ENCODE results near the gene LARGE2. TPM values are rescaled to one million over a fixed set of nuclear protein-coding genes. Genes with fewer than 3 reads are reported as not detected.

Gene LARGE2
- total and polyA plus RNA-seq, 9 of the 15 experiments (the other 6 are each of a cell fraction or from before 2014, with no cell fraction given): 0.56 to 14.1 (median 6.6) TPM

DNA sequence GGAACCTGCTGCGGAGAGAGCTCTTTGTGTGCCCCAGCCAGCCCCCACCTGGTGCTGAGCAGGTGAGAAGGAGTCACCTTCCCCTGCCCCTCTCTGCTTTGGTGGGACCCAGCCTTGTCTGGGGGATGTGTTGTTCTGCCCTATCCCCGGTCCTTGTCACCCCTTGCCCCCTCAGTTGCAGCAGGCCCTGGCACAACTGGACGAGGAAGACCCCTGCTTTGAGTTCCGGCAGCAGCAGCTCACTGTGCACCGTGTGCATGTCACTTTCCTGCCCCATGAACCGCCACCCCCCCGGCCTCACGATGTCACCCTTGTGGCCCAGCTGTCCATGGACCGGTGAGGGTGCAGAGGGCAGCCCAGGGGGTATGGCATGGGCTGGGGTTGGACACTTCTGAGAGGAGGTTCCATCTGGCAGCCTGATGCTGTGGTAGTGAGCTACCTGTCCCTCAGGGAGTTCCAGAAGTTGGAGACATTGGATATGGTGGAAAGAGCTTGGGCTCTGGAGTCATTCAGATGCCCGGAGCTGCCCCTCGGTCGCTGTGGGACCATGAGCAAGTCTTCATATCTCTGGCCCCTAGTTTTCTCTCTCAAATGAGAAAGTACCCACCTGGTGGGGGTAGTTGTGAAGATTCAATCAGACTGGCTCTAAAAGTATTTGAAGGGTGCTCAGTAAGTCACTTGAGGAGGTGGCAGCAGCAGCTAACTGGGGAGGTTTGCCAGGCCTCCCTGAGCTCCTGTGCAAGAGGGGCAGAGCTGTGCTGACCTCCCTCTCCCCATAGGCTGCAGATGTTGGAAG lies 4.3 kb downstream of the LARGE2 start:
- TF ChIP-seq ETV6 (IDR thresholded peaks at IDR 0.05; ENCODE audit: borderline replicate concordance in 1 of 2, low read depth in 2 of 2, low read length in 1 of 2): no peak
- no peak for TF ChIP-seq ETV6 (CRISPR knock-in tag; IDR thresholded peaks at IDR 0.05; ENCODE audit: borderline replicate concordance)
- TF ChIP-seq SRSF1 (IDR thresholded peaks at IDR 0.05; ENCODE audit: low read depth, low read length): no peak
- no peak for TF ChIP-seq ZNF518B (CRISPR knock-in tag; IDR thresholded peaks at IDR 0.05)
- TF ChIP-seq, protein P1, sequence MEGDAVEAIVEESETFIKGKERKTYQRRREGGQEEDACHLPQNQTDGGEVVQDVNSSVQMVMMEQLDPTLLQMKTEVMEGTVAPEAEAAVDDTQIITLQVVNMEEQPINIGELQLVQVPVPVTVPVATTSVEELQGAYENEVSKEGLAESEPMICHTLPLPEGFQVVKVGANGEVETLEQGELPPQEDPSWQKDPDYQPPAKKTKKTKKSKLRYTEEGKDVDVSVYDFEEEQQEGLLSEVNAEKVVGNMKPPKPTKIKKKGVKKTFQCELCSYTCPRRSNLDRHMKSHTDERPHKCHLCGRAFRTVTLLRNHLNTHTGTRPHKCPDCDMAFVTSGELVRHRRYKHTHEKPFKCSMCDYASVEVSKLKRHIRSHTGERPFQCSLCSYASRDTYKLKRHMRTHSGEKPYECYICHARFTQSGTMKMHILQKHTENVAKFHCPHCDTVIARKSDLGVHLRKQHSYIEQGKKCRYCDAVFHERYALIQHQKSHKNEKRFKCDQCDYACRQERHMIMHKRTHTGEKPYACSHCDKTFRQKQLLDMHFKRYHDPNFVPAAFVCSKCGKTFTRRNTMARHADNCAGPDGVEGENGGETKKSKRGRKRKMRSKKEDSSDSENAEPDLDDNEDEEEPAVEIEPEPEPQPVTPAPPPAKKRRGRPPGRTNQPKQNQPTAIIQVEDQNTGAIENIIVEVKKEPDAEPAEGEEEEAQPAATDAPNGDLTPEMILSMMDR (IDR thresholded peaks at IDR 0.05 in 2 of 3, conservative IDR thresholded peaks at IDR 0.05 in 1 of 3; ENCODE audit: insufficient read depth in 2 of 3, low read depth in 1 of 3, low read length in 3 of 3): no peak
- TF ChIP-seq PHB2 (IDR thresholded peaks at IDR 0.05; ENCODE audit: low read depth): no peak
- no peak for TF ChIP-seq ZNF124 (CRISPR knock-in tag; IDR thresholded peaks at IDR 0.05)
- no peak for TF ChIP-seq ZNF589 (CRISPR knock-in tag; IDR thresholded peaks at IDR 0.05; ENCODE audit: low read depth)
- TF ChIP-seq SETDB1 (IDR thresholded peaks at IDR 0.05; ENCODE audit: low read length): no peak
- no peak for TF ChIP-seq MEIS2 (IDR thresholded peaks at IDR 0.05; ENCODE audit: partially characterized antibody)
- no peak for TF ChIP-seq ZNF699 (CRISPR knock-in tag; IDR thresholded peaks at IDR 0.05; ENCODE audit: insufficient replicate concordance)
- TF ChIP-seq PHTF2 (CRISPR knock-in tag; IDR thresholded peaks at IDR 0.05): no peak
- TF ChIP-seq ZNF830 (CRISPR knock-in tag; IDR thresholded peaks at IDR 0.05): no peak
- no peak for TF ChIP-seq ZZZ3 (IDR thresholded peaks at IDR 0.05)
- no peak for TF ChIP-seq ZNF354B (CRISPR knock-in tag; IDR thresholded peaks at IDR 0.05)
- peaks cover 4% of the 10 kb centered on the region; the same call in 2 of the 3 replicates for H3K79me2 ChIP-seq (ENCODE audit: control insufficient read depth, insufficient read depth, low read length)
- H3K9me3 ChIP-seq (replicated peaks; ENCODE audit: control insufficient read depth, insufficient read depth, low read depth, low read length): no peaks in the 10 kb centered on the region
- 63% methylated on average over 12 of the region's 12 CpGs for WGBS (ENCODE audit: insufficient coverage, low coverage, missing lambda C conversion rate)
- H3K36me3 ChIP-seq (ENCODE audit: control insufficient read depth, insufficient read depth, low read length): peaks cover 11% of the 10 kb centered on the region; the same call in 1 of the 3 replicates
- H3K27ac ChIP-seq (ENCODE audit: extremely low read depth, low read depth, low read length): no peak overlapping the region
- FAIRE-seq (no peak), DNase-seq (ENCODE audit: extremely low read depth in 1 of 4, low spot score in 3 of 4) (no peak), ATAC-seq (no peak)
- BruUV-seq (replicated peaks): no TSS peak
- ChIA-PET CTCF (ENCODE audit: low intra/inter-chr PET ratio) (no interaction called here), POLR2A (interaction anchor here (0.6 to 1.8 kb wide), 7 partner anchors 8 to 316 kb away, joined by 3 to 6 read pairs (median 3); no protein-coding TSS in a partner anchor)
- peaks cover 10 to 64% of the 10 kb centered on the region in 2 experiments; a peak in 4 of 5 replicates for H3K4me1 ChIP-seq (replicated peaks in 1 of 2; ENCODE audit: control insufficient read depth in 2 of 2, insufficient read depth in 2 of 2, low read length in 2 of 2)
- no peak overlapping the region for H3K4me2 ChIP-seq (ENCODE audit: insufficient read depth, low read length)
- H3K9me1 ChIP-seq (ENCODE audit: control insufficient read depth, insufficient read depth, low read length): no peaks in the 10 kb centered on the region
- in situ Hi-C loops (cut with MboI) (no loop called here), intact Hi-C loops (cut with micrococcal nuclease) (no loop called here)
- H4K20me1 ChIP-seq (replicated peaks; ENCODE audit: control insufficient read depth, insufficient read depth, low read length): no peaks in the 10 kb centered on the region; the same call in none of the 2 replicates
- no peaks in the 10 kb centered on the region for H3K27me3 ChIP-seq (ENCODE audit: control insufficient read depth in 2 of 2, insufficient read depth in 2 of 2, low read length in 2 of 2)
- no peak overlapping the region for H3K4me3 ChIP-seq
- H2AFZ ChIP-seq (ENCODE audit: low read depth, low read length): no peak overlapping the region
- H3K9ac ChIP-seq (ENCODE audit: insufficient read depth in 1 of 2, low read depth in 2 of 2, low read length in 2 of 2): peak overlapping the region in 1 of 2 experiments; percentile 71; a peak in 2 of 4 replicates

All from K562 (cell line).